Endothelial cell of hepatic sinusoid (primary cell): Measurements from ENCODE around the gene PDE4D.

Experiments used
- in situ Hi-C: cut with HindIII; loops from 2 replicates; pipeline ENCODE4 v1.10.0; 2017; ENCODE audit warnings: low sequenced_read_pairs

The PDE4D gene

DNA sequence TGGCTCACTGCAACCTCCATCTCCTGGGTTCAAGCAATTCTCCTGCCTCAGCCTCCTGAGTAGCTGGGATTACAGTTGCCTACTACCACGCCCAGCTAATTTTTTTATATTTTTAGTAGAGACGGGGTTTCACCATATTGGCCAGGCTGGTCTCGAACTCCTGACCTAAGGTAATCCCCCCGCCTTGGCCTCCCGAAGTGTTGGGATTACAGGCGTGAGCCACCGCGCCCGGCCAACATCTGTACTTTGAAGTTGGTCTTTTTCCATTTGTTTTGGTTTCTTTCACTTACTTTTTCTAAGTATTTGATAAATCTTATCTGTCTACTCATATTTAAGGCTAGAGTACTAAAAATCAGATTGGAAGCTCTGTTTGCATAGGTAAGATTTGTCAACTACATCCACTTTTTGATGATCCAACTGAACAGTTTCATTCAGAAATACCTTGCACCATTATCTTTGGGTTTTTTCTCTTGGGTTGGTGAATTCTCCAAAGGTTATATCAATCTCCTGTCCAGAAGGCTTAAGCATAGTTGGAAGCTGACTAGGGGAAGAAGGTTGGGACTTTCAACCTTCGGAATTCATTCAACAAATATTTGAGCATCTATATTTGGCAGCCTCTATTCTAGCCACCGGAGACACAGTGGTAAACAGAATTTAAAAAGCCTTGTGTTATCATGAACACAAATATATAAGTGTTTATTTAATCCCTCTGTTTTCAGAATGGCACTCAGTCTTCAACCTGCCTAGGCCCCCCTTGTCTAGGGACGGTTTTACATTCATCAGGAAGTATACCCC, 821.6 kb downstream of the PDE4D start:
- in situ Hi-C loops = no loop called here

DNA sequence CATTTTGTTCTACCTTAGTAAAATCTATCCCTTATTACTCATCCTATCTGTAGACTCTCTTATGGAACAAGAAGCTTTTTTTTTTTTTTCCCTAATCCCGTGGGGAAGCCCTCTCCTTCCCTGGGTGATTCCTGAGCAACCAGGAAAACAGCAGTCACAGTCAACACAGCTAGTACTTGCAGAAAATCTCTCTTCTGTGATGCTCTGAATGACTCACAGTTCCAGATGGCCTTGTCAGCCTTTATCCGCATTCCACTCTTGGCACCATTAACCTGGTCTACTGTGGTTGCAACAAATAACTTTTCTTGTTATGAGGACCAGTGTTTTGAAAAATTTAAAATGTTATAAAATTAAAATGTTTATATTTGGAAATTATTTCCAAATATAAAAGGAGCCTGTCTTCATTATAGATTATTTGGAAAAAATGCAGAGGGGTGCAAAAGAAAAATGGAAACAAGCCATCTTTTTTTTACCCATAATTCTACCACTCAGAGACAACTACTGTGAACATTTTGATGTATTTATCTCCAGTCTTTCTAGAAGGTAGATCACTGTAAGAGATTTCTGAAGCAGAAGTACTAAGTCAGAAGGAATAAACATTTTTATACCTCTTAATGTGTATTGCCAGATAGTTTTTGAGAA, 824.0 kb downstream of the PDE4D start:
- in situ Hi-C loops = no loop called here

GRCh38 chr5:59067956-59068656, 825.4 kb downstream of the PDE4D start:
- in situ Hi-C loops = no loop called here

DNA sequence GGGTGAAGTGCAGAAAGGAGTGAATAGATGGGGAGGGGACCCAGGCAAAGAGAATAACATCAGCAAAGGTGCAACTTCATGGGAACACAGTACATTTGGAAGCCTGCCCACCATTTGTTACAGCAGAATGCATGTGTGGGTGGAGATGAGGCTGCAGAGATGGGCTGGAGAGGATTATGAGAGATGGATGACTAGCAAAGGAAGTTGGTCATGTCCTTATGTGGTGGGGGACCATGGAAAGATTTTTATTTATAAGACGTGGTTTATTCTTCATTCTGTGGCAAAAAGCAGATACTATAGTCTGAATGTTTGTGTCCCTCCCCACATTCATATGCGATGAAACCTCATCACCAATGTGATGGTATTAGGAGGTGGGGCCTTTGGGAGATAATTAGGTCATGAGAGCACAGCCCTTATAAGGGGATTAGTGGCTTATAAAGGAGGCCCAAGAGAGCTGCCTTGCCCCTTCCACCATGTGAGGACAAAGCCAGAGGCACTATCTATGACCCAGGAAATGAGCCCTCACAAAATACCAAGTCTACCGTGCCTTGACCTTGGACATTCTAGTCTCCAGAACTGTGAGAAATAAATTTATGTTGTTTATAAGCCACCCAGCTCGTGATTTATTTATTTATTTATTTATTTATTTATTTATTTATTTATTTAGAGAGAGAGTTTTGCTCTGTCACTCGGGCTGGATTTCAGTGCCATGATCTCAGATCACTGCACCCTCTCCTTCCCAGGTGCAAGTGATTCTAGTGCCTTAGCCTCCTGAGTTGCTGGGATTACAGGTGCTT, 827.0 kb downstream of the PDE4D start:
- in situ Hi-C loops = no loop called here

GRCh38 chr5:59065554-59065953, 828.0 kb downstream of the PDE4D start:
- in situ Hi-C loops = no loop called here

DNA sequence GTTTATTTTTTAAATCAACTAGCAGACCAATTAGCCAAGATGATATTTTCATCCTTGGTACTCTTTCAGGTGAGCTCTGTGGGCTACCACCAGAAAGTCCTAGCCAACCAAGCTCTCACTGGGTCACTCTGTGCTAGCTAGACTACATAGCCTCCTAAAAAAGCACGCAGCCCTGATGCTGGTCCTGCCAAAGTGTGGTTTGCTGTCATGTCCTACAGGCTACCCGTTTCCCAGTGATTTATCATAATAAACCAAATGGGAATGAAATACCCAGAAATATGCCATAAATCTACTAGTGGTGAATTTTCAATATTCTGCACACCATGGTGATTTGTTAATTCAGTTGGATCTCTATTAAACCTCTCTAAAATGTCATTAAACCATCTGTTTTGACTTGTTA, 829.2 kb downstream of the PDE4D start:
- in situ Hi-C loops = no loop called here

DNA sequence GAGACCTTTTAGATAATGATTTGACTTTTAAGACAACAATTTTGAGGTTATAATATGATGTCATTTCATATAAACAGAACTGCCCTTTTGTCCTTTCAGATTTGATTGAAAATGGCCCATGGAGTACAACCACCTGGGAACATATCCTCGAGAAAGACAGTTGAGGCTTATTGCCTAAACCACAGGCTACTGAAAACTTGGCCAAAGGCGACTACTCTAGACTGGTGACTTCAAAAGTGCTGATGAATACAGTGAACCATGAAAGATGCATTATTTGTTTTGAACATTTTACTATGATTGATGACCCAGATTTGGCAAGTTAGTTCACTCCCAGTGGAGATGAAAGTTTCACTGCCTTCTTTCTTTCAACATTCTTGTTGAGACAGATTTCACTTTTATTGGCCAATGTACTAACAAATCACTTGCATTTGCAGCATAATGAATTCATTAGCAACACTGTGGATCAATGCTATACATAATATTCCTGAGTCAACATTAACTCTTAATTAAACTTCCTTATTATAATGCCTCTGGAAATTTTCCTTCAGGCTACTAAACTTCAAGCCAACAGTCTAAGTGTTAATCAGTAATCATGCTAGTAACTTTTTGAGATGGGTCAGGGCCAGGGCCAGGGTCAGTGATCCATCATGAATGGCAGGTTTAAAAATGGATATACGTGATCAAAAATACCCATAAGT, 830.4 kb downstream of the PDE4D start:
- in situ Hi-C loops = no loop called here

DNA sequence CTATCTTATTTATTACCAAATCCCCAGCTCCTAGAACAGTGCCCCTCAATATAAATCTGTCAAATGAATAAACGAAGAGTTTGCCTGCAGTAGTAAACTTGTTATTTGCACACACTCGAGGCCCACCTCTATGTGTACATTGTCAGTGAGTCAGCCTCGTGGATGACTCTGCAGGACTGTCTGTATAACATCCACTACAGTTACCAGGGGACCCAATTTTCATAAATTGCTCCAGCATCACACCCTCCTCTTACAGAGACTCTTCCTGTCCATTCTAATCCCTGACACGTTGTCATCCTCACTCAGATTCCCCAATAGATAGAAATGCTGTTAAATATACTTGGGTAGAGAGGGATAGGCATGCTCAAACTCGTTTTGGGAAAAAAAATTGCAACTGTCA, 832.1 kb downstream of the PDE4D start:
- in situ Hi-C loops = no loop called here

DNA sequence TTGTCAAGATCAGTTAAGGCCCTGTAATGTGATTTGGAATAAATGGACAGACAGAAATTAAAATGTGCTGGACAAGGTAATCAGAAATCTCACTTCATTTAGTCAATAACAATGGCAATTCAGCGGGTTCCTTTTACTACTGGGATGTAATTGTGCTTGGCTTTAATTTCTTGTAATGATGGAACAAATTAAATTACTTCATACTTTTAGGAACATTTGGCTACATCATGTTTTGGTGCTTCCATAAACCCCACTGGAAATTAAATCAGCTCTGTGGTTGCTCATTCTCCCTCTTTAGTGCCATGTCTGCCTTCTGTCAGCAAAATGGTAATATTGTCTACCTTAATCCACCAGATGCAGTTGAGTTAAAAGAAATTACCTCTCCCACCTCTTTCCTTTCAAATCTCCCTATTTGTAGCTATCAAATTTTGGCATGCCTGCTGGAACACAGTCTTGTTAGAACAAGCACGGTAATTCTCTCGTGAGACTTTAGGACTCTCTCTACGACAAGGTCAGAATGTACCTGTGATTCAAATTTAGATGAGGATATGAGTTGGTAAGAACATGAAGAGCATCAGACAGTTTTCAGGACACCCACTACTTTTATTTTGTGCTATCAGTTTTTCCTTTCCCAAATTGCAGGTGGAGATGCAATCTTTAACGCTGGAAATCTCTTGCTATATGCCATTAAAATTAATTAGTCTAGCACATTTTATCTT, 834.4 kb downstream of the PDE4D start:
- in situ Hi-C loops = loop anchor here (5.0 kb wide), 1 partner anchor 68 kb away; no protein-coding TSS in a partner anchor

- in situ Hi-C loops = loop anchor here (5.0 kb wide), 1 partner anchor 69 kb away; no protein-coding TSS in a partner anchor
Observed at GRCh38 chr5:59058237-59058636, 835.3 kb downstream of the PDE4D start.

- in situ Hi-C loops = loop anchor here (5.0 kb wide), 1 partner anchor 71 kb away; no protein-coding TSS in a partner anchor
Observed at GRCh38 chr5:59056599-59056998, 836.9 kb downstream of the PDE4D start.

GRCh38 chr5:59055745-59056448, 837.6 kb downstream of the PDE4D start:
- in situ Hi-C loops = loop anchor here (5.0 kb wide), 1 partner anchor 71 kb away; no protein-coding TSS in a partner anchor

- in situ Hi-C loops = loop anchor here (5.0 kb wide), 1 partner anchor 72 kb away; no protein-coding TSS in a partner anchor
Observed at GRCh38 chr5:59054963-59055528, 838.5 kb downstream of the PDE4D start.

DNA sequence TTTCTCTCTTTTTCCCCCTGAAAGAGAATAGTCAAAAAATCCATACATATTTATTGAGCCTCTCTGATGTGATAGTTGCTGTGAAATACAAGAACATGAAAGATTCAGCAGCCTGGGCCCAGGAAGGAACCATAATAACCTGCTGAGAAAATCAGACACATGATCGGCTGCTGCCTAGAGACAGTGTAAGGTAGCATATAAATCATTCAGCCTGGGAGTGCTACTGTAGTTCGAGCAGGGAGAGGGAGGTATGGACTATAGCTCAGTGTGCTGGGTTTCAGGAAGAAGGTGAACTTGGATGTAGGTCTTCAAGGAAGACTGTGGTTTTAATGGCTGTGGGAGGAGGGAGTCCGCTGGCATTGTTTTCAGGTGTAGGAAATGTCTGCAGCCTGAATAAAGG, 841.6 kb downstream of the PDE4D start:
- in situ Hi-C loops = no loop called here

DNA sequence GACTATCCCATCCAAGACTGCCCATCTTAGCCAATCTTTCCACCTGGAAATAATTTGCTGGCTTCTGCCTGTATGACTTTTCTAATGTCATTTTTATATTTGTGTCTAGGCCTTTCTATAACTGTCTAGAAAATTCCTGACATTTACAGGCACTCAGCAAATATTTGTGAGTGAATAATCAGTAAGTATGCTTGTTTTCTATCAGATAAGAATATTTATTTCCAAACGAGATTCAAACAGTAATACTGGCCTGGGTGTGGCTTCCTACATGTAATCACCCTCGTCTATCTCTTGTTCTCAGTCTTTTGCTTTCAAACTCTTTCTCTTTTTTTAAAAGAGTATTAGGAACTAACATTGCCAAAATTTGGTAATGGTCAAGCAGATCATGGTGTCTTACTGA, 844.4 kb downstream of the PDE4D start:
- in situ Hi-C loops = no loop called here

- in situ Hi-C loops = no loop called here
Observed at GRCh38 chr5:59042201-59043055, 851.1 kb downstream of the PDE4D start.

- in situ Hi-C loops = no loop called here
Observed at GRCh38 chr5:59041355-59041754, 852.2 kb downstream of the PDE4D start.

- in situ Hi-C loops = no loop called here
Observed at GRCh38 chr5:59040804-59041201, 852.7 kb downstream of the PDE4D start.
